HK-2 (cell line): ENCODE data around the gene SAMD3.
"Not testable (repeated sequence)": the region's sequence is repeated elsewhere in the genome, so short reads cannot be mapped to it uniquely, and the experiment has no call there.

Experiments used
- DNase-seq: peaks from one replicate; pipeline ENCODE4 v3.0.0-alpha.2; 2018; ENCODE audit not compliant: unreplicated experiment

Gene SAMD3

DNA sequence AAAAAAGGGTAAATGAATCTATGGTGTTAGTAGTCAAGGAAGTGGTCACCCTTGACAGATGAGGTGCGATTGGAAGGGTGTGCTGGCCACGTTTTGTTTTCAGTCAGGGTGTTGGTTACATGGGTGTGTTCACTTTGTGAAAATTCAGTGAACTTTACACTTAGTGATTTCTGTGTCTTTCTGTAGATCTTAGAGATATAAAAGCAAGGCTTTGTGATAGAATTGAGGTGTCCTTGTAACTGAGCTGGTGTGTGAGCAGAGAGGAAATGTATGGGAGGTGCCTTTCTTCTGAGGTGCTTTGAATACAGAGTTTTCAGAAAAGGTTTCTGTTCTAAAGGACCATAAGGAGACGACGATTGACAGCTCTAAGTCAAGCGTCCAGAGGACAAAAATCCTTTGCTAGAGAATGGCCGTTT is 90.5 kb downstream of the SAMD3 start:
- DNase-seq, result no peak

- no peak for DNase-seq
Observed at GRCh38 chr6:130129762-130130246, 92.9 kb downstream of the SAMD3 start.

- DNase-seq, result no peak
Observed at GRCh38 chr6:130128326-130128725, 94.4 kb downstream of the SAMD3 start.

- no peak for DNase-seq
Observed at GRCh38 chr6:130127195-130127594, 95.6 kb downstream of the SAMD3 start.

GRCh38 chr6:130122243-130122642 is 100.5 kb downstream of the SAMD3 start:
- DNase-seq, result no peak

GRCh38 chr6:130120731-130121130 is 102.0 kb downstream of the SAMD3 start:
- DNase-seq, result no peak

DNA sequence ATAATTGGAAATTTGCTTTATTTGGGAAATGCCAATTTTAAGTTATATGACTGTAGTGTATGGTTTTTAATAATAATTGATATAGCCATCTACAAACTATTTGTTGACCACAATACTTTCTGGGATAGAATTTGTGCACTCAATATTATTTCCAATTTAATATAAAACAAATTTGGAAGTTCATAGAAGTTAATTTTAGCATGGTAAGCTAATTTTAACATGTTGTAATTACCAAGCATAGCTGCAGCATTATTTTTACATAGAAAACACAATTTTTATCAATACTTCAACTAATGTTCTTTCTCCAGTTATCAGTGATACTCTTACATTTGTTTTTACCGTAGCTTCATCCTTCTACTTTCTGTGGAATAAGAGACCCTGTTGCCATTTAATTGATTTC is 103.5 kb downstream of the SAMD3 start:
- DNase-seq, result no peak

GRCh38 chr6:130118236-130118635 is 104.5 kb downstream of the SAMD3 start:
- no peak for DNase-seq

- not testable (repeated sequence) for DNase-seq
Observed at GRCh38 chr6:130117187-130117701, 105.5 kb downstream of the SAMD3 start.

- no peak for DNase-seq
Observed at GRCh38 chr6:130116273-130116672, 106.5 kb downstream of the SAMD3 start.

DNA sequence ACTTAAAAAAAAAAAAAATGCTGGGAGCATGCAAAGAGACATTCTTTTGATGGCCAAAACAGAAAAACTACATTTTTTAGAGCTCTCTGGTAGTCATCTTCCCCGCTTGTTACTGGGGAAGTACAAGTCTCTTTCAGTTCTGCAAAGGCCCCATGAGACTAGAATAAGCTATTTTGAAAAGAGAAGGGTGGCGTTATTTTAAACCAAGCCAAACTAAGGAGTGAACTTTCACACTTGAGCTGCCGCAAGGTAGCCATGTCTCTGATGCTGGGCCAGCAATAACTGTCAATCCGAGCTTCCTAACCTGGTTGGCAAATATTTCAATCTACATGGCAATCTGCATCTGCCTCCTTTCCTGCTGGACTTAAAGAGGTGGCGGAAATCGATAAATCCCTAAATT is 107.7 kb downstream of the SAMD3 start:
- no peak for DNase-seq

DNA sequence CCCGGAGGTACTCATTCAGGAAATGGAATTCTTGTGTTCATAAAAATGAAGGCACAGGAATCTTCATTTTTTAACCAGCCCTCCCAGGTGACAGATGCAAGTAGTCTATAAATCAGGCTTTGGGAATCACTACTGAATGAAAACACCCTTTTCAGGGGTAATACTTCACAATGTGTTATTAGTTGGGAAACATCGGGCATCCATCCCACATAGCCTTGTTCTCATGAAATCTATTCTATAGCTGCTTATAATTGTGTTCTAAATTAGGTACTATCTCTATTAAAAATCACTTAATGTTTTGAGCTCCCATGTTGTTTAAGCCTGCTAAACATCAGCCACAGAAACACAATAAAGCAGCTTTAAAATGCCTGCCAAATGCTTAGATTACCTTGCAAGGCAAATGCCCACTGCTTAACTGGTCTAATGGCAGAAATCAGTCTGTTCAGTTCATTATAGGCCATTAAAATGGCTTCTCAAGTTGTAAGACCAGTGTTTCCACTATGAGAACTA is 109.5 kb downstream of the SAMD3 start:
- no peak for DNase-seq

- DNase-seq, result no peak
Observed at GRCh38 chr6:130111031-130111430, 111.7 kb downstream of the SAMD3 start.

- DNase-seq, result no peak
Observed at GRCh38 chr6:130107710-130108109, 115.0 kb downstream of the SAMD3 start.

DNA sequence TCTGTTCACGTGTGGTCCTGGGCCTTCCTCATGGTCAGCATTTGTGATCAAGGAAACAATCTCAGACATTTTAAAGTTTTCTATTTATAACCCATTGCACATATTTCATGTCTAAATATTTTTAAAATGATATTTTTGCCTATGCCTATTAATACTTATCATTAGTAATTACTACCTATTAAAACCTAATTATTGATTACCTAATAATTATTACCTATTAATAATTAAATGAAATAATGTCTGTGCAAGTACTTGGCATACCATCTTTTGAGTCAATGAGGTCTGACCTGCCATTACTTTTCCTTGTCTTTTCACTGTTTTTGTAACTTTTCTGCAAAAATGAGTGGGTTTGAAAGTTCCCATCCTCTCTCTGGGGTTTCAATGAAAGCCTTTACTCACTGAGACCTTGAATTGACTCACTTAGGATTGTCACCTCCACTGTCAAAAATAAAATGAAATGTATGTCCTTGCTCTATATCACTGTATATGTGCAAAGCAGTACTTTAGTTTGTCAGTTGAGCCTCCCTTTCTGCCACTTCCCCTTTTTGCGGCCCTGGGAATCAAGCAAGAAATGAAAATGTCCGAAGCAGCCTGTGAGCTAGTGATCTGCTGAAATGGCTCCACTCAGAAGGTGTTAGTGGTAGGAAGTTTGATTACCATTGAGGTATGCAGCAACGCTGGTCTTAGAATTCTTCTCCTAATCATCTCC is 116.6 kb downstream of the SAMD3 start:
- DNase-seq, result no peak

GRCh38 chr6:130099119-130099518 is 123.6 kb downstream of the SAMD3 start:
- no peak for DNase-seq

DNA sequence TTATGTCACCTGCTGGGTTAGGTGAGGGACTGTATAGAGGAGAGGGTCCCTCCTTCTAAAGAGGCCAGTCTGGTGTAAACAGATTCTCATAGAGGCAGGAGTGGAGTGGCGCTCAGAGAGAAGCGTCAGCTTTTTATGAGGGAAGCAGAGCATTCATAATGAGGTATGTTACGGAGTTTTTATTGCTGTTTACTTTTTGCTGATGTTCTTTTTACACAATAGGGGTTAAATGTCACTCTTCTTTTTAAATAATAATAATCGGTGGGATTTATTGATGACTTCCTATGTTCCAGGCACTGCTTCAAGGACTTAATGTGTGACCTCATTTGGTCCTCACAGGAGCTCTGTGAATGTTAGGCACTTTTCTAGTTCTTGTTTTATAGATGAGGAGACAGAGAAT is 124.4 kb downstream of the SAMD3 start:
- DNase-seq, result no peak
